KOPT-K1 (cell line): ENCODE results near the gene CTNNBL1.

Experiments used
- H3K27ac ChIP-seq: fragments of 200-600 bp; sonication (generic); 2 replicates; pipeline ENCODE4 v1.5.1; 2016; ENCODE audit warnings: antibody characterized with exemption, mild to moderate bottlenecking, low read depth, low read length; ENCODE audit not compliant: poor library complexity, severe bottlenecking
- H3K36me3 ChIP-seq: fragments of 200-600 bp; sonication (generic); 2 replicates; pipeline ENCODE4 v1.5.1; 2017; ENCODE audit warnings: antibody characterized with exemption, mild to moderate bottlenecking, low read length, moderate library complexity; ENCODE audit not compliant: insufficient read depth
- H3K9me3 ChIP-seq: fragments of 200-600 bp; sonication (generic); 2 replicates; pipeline ENCODE4 v1.5.1; 2017; ENCODE audit warnings: antibody characterized with exemption, low read length, mild to moderate bottlenecking; ENCODE audit not compliant: insufficient read depth, poor library complexity, severe bottlenecking

The CTNNBL1 gene

GRCh38 chr20:37789408-37789807, 95.6 kb downstream of the CTNNBL1 start:
- Histone ChIP-seq H3K36me3 (peaks cover 67% of the 10 kb centered on the region), H3K9me3 (no peaks in the 10 kb centered on the region), H3K27ac (no peak overlapping the region)

DNA sequence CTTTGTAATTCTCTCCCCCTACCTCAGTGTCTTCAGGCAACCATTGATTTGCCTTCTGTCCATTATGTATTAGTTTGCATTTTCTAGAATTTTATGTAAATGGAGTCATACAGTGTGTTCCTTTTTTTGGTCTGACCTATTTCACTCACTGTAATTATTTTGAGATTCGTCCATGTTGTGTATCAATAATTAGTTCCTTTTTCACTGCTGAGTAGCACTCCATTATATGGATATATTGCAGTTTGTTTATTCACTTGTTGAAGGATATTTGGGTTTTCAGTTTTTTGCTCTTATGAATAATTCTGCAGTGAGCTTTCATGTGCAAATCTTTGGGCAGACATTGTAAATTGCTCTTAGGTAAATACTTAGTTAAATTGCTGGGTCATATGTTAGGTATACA, 97.1 kb downstream of the CTNNBL1 start:
- Histone ChIP-seq H3K27ac (no peak overlapping the region), H3K9me3 (no peaks in the 10 kb centered on the region), H3K36me3 (peaks cover 55% of the 10 kb centered on the region)

- no peak overlapping the region for H3K27ac ChIP-seq
- H3K9me3 ChIP-seq, result no peaks in the 10 kb centered on the region
- peaks cover 34% of the 10 kb centered on the region for H3K36me3 ChIP-seq
Observed at GRCh38 chr20:37796121-37796520, 102.3 kb downstream of the CTNNBL1 start.

GRCh38 chr20:37796733-37797132, 102.9 kb downstream of the CTNNBL1 start:
- H3K27ac ChIP-seq, result no peak overlapping the region
- H3K9me3 ChIP-seq, result no peaks in the 10 kb centered on the region
- H3K36me3 ChIP-seq, result peaks cover 28% of the 10 kb centered on the region

GRCh38 chr20:37797669-37798175, 103.9 kb downstream of the CTNNBL1 start:
- no peak overlapping the region for H3K27ac ChIP-seq
- H3K36me3 ChIP-seq, result peaks cover 31% of the 10 kb centered on the region
- H3K9me3 ChIP-seq, result no peaks in the 10 kb centered on the region

DNA sequence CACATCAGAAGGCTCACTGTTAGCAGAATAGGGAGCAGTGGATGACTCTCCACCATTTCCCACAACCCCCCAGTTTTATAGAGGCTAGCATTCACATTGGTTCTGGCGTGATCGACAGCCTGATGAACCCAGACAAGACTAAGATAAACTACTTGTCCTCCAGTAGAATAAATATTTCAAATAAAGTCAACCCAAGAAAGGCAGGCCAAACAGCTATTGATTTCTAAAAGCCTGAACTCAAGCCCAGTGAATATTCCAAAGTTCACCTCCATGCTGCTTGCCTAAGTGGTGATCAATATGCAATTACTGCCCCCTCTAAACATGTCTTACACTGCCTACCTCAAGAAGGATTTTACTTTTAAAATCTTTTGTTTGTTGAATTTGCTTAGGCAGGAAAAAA, 104.5 kb downstream of the CTNNBL1 start:
- Histone ChIP-seq H3K36me3 (peaks cover 37% of the 10 kb centered on the region), H3K27ac (no peak overlapping the region), H3K9me3 (no peaks in the 10 kb centered on the region)

GRCh38 chr20:37800618-37801017, 106.8 kb downstream of the CTNNBL1 start:
- Histone ChIP-seq H3K9me3 (no peaks in the 10 kb centered on the region), H3K27ac (no peak overlapping the region), H3K36me3 (peaks cover 54% of the 10 kb centered on the region)

GRCh38 chr20:37801921-37802320, 108.1 kb downstream of the CTNNBL1 start:
- peaks cover 62% of the 10 kb centered on the region for H3K36me3 ChIP-seq
- H3K27ac ChIP-seq, result no peak overlapping the region

GRCh38 chr20:37803438-37804307, 109.8 kb downstream of the CTNNBL1 start:
- H3K27ac ChIP-seq, result no peak overlapping the region
- peaks cover 66% of the 10 kb centered on the region for H3K36me3 ChIP-seq
- no peaks in the 10 kb centered on the region for H3K9me3 ChIP-seq

More at GRCh38 chr20:37801921-37802320, 108.1 kb downstream of the CTNNBL1 start:
- H3K9me3 ChIP-seq, result no peaks in the 10 kb centered on the region

DNA sequence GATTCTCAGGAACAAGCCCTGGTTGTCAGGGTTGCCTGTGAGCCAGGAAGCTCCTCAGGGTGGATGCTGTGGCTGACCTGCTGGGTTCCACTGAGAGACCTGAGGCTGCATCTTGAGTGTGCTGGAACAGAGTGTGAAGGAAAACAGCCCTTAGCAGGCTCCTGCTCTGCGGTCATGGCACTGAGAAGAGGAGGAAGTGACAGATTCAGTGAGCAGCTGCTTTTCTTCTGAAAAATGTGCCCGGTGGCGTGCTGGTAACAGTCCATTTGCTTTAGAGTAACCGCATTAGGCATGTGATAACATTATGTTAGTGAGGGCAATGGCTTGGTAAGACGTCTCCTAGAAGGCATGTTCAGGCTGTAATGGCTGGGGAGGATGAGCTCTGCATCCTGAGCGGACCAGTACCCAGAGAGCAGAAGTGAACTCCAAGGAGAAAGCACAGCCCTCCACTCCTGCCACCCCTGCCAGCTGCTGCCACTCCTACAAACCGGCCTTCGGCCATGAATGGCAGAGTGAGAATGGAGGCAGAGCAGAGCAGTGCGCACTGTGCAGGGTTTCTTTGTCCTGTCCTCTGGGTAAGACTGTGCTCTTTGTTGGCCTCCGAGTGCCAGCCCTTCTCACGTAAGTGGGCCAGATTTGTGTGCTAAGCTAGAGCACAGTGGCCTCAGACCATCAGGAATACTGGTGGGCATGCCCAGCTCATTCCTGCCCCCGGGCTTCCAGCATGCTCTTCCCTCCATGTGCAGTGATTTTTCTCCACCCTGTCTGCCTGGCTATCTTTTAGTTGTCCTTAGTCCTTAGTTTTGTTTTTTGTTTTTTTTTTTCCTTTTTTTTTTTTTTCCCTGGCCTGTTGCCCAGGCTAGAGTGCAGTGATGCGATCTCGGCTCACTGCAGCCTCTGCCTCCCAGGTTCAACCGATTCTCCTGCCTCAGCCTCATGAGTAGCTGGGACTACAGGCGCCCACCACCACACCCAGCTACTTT, 111.0 kb downstream of the CTNNBL1 start:
- Histone ChIP-seq H3K9me3 (no peaks in the 10 kb centered on the region), H3K27ac (no peak overlapping the region), H3K36me3 (peaks cover 68% of the 10 kb centered on the region)

DNA sequence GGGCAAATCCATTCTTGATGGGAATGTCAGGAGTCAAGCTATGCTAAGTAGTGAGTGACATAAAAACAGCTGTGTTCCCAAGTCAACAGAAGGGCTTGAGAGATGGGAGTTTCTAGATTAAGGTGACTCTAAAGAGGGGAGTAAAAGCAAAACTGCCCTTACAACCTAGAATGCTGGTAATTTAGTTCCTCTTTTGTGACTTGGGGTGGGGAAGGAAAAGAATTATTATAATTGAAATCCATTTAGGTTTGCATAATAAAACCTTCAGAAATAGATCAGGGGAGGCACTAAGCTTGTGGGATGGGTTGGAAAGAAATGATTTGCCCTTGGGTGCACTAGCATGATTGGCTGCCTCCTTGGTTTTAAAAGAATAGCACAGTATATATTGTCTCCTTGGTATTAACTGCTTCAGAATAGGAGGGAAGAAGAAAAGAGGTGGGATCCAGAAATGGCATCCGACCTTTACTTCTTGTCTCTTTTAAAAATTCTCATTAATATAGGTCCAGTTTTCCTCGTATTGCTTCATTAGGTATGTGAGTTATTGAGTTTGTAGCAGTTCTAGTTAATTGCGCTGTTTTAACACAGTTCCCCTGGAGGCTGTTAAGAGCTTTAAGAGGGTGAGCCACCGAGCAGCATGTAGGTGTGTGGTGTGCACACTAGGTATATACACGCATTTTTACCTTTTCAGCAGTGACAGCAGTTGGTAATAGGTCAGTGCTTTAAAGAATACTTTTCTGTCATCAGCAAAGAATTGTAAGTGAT, 113.8 kb downstream of the CTNNBL1 start:
- H3K9me3 ChIP-seq, result no peaks in the 10 kb centered on the region
- no peak overlapping the region for H3K27ac ChIP-seq
- H3K36me3 ChIP-seq, result peaks cover 82% of the 10 kb centered on the region

DNA sequence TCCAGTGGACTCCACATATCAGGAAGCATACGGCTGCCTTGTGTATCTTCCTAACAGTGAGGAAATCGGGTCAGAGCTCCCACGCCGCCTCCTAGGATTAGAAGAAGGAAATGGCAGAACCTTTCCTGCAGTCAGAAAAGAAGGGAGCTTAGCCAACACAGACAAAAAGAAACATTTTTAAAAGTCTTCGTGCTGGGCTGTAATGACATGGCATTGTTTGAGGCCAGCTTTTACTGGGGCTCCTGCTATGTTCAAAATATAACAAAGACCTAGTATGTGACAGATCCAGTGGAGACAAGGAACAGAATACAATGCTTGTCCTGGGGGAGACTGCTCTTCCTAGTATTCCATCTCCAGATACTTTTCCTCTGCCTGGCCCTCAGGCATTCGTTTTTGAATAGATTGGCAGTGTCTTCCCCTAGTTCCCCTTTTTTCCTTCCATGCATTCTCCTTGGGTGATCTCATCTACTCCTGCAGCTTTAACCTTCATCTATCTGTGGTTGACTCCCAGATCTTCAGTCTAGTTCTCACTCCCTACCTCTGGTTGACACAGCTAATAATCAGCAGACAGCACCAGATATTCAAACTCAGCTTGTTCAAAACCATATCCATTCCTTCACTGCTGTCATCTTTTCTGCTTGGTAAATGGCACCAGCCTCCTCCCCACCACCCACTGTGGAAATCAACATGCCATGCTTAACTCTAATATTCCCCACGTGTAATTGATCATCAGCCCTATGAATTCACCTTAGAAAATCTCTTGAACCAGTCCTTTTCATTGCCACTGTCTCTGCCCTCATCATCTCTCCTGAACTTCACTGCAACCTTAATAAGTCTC, 114.6 kb downstream of the CTNNBL1 start:
- H3K36me3 ChIP-seq, result peaks cover 74% of the 10 kb centered on the region
- no peaks in the 10 kb centered on the region for H3K9me3 ChIP-seq

GRCh38 chr20:37810027-37810426, 116.2 kb downstream of the CTNNBL1 start:
- H3K36me3 ChIP-seq, result peaks cover 59% of the 10 kb centered on the region
- no peaks in the 10 kb centered on the region for H3K9me3 ChIP-seq
- H3K27ac ChIP-seq, result no peak overlapping the region

More for the DNA sequence above, 114.6 kb downstream of the CTNNBL1 start:
- no peak overlapping the region for H3K27ac ChIP-seq

DNA sequence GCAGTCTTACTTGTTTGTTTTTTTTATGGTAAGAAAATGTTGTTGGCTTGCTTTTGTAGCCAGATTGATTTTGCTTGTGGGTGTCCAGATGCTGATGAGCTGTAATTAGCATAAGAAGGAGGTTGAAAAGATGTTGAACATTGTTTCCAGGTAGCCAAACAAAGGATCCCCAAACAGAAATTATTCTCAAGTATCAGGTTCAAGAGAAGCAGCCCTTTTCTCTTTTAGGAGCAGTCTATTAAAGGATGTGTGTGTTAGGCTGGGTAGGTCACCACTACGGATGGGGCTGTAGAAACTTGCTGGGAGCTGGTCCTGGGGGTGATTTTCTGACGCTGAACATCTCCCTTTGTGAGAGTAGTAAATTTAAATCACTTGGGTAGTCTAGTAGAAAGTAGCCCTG, 122.2 kb downstream of the CTNNBL1 start:
- Histone ChIP-seq H3K9me3 (no peaks in the 10 kb centered on the region), H3K36me3 (peaks cover 18% of the 10 kb centered on the region), H3K27ac (no peak overlapping the region)
